HG03439 (cell line): Measurements from ENCODE around the gene RPL18A.
"Not testable (repeated sequence)": the region's sequence is repeated elsewhere in the genome, so short reads cannot be mapped to it uniquely, and the experiment has no call there.

Source experiments
- ATAC-seq: cut with Tn5 transposase; IDR thresholded peaks from one replicate; pipeline ENCODE4 v1.9.1; 2021; ENCODE audit warnings: mild to moderate bottlenecking, moderate library complexity; ENCODE audit not compliant: unreplicated experiment

The RPL18A gene

DNA sequence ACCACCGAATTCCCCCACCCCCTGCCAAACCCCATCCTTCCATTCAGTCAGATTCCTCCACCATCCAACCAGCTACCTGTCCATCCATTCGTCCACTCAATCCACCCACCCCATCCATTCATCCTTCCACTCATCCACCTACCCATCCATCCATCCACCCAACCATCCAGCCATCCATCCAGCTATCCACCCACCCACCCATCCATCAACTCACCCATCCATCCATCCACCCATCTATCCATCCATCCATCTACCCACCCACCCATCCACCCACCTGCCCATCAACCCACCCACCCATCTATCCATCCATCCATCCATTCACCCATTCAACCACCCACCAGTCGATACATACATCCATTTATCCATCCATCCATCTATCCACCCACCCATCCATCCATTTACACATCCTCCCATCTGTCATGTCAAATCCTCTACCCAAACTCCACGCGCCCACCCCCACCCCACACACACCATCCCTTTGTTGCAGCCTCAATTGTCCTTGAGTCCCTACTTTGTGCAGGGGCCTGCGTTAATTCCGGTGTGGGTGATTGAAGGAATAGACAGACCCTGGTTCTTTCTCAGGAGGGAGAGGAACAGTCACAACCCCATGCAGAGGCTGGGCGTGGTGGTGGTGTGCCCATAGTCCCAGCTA is 6.7 kb downstream of the RPL18A start:
- ATAC-seq, result no peak

DNA sequence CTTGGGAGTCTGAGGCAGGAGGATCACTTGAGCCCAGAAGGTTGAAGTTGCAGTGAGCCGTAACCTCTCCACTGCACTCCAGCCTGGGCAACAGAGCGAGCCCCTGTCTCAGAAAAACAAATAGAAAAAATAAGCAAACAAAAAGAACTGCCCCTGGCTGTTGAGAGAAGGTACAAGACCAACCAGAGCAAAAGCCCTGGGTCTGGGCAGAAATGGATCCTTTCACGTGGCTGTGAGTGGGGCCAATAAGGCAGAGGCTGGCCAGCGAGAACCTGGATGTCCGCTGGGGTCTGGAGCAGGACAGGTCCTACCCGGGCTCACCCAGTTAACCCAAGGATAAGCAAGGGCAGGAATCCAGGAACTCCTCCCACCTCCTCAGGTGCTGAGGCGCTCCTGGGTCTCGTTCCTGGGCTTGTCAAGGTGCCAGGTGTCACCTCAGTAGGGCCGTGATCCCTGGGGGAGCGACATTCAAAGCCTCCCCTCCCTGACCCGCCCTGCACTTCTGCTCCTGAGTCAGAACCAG is 7.3 kb downstream of the RPL18A start:
- ATAC-seq, result no peak

DNA sequence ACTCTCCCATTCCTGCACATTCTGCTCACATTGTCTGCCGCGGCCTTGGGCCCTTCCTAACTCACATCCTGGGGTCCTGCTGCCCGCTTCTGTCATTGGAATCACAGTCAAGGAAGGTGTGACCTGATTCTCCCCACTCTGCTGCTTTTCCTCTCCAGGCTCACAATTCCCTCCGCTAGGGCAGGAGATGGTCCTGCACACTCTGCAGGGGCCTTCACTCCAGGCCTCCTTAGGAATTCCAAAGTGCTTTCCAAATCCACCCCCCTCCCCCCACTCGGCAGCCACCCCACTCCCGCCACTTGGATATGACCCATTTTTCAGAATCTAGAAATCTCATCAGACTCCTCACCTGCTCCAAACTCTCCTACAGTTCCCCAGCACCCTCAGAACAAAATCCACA is 9.0 kb downstream of the RPL18A start:
- no peak for ATAC-seq

DNA sequence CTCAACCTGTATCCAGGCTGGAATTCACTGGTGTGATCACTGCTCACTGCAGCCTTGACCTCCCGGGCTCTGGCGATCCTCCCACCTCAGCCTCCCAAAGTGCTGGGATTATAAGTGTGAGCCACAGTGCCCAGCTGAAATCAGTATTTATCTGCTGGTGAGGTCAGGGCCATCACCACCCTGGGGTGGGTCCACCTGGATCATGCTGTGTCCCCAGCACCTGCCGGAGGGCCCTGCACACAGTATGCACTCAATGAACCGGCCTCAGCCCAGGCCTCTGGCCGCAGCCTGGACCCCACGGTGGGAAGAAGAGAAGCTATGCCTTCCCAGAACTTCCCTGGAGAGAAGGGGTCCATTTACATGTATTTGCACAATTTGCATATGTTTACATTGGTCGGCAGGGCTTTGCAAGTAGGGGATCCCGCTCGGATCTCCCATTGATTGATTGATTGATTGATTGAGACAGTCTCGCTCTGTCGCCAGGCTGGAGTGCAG is 9.5 kb downstream of the RPL18A start:
- no peak for ATAC-seq

DNA sequence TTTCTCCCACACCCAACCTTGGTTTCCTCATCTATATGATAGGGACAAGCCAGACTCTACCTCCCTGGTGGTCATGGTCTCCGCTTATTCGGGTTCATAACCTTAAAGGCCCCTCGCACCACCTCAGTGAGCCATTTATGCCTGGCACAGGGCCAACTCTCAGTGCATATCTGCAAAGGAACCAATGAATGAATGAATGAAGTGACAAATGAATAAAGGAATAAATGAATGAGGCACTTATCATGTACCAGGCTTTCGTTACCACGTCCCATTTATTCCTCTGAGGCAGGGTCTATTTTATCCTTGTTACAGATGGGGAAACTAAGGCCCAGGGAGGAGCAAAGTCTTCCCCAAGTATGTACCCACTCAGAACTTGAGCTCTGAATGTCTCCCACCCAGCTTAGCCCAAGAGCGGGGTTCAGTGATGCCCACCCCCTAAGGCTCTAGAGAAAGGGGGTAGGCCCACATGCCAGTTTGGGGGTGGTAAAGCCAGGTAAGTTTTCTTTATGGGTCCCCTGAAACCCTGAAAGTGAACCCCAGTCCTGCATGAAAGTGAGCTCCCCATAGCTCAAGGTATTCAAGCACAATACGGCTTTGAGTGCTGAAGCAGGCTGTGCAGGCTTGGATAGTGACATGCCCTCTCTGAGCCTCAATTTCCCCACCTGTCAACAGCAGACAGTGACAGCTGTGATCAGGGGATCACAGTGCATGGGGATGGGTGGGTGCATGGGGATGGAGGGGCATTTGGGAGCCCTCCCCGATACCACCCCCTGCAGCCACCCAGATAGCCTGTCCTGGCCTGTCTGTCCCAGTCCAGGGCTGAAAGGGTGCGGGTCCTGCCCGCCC is 11.5 kb downstream of the RPL18A start:
- ATAC-seq, result no peak

DNA sequence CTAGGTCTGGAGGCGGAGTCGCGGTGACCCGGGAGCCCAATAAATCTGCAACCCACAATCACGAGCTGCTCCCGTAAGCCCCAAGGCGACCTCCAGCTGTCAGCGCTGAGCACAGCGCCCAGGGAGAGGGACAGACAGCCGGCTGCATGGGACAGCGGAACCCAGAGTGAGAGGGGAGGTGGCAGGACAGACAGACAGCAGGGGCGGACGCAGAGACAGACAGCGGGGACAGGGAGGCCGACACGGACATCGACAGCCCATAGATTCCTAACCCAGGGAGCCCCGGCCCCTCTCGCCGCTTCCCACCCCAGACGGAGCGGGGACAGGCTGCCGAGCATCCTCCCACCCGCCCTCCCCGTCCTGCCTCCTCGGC is 12.2 kb downstream of the RPL18A start, which contains the start of gene SLC5A5:
Gene SLC5A5, plus strand, starts transcription at position 68 of the 373 bp plus-strand sequence. CDS start 375 bp downstream, outside the sequence.
- no peak for ATAC-seq

DNA sequence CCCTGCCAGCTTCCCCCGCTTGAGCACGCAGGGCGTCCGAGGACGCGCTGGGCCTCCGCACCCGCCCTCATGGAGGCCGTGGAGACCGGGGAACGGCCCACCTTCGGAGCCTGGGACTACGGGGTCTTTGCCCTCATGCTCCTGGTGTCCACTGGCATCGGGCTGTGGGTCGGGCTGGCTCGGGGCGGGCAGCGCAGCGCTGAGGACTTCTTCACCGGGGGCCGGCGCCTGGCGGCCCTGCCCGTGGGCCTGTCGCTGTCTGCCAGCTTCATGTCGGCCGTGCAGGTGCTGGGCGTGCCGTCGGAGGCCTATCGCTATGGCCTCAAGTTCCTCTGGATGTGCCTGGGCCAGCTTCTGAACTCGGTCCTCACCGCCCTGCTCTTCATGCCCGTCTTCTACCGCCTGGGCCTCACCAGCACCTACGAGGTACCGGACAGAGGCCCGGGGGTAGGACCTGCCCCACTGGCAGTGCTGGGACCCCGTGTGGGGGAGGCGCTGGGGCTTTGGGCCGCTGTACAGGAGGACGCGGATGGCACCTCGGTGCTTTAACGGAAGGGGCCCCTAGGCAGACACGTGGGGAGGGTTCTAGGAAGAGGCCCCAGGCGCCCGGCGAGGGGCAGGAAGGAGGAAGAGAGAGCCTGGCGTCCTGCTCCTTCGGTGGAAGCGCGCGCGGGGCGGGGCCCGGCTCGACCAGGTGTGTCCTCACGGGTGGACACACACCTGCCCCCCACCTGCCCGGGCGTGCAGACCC is 12.7 kb downstream of the RPL18A start:
- no peak for ATAC-seq

DNA sequence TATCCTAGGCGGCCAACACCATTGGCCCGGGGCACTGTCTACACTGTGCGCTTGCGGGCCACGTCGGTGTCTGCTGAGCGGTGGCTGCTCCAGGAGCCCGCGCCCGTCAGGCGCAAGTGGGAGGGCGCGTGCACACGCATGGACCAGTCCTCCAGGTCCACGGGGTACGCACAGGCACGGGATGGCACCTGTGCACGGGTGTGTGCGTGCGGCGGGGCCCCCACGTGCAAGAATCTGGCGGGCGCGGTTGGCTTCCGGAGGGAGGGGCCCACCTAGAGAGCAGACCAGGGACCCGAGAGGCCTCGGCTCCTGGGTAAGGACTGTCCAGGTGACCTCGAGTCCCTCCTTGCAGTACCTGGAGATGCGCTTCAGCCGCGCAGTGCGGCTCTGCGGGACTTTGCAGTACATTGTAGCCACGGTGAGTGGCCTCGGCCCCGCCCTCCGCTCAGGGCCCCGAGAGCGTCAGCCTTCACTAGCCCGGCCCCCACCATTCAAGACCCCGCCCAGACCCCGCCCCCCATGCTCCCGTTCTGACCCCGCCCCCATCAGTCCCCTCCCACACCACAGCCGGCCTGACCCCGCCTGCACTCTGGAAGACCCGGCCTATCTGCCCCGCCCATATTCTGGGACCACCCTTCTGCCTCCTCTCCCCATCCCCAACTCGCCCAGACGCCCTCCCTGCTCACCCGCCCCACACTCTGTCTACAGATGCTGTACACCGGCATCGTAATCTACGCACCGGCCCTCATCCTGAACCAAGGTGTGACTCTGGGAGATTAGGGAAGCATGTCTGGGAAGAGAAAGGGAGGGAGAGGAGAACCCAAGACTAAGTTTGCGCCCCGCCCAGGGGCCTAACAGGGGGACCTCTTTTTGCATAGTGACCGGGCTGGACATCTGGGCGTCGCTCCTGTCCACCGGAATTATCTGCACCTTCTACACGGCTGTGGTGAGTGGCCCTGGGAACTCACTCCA is 14.4 kb downstream of the RPL18A start:
- no peak for ATAC-seq

DNA sequence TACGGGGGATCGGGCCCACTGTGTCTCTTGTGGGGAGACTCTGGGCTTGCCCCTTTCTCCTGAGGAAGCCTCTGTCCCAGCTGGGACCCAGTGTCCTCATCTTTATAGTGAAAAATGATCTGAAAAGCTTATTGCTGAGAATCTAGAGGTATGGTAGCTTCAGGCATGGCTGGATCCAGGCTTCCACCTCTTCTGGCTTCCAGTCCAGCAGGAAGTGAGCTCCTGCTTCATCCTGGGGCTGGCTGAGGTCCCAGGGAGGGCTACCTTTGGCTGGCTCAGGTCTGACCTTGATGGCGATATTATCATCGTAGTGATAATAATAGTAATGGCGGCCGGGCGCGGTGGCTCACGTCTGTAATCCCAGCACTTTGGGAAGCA is 15.0 kb downstream of the RPL18A start:
- no peak for ATAC-seq

DNA sequence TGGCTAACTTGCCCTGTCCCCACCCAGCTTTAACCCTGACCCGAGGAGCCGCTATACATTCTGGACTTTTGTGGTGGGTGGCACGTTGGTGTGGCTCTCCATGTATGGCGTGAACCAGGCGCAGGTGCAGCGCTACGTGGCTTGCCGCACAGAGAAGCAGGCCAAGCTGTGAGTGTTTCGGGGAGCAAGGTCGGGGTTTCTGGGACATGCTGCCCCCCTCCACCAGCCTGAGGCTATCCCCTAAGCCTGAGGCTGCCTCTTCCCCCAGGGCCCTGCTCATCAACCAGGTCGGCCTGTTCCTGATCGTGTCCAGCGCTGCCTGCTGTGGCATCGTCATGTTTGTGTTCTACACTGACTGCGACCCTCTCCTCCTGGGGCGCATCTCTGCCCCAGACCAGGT is 18.0 kb downstream of the RPL18A start:
- no peak for ATAC-seq

DNA sequence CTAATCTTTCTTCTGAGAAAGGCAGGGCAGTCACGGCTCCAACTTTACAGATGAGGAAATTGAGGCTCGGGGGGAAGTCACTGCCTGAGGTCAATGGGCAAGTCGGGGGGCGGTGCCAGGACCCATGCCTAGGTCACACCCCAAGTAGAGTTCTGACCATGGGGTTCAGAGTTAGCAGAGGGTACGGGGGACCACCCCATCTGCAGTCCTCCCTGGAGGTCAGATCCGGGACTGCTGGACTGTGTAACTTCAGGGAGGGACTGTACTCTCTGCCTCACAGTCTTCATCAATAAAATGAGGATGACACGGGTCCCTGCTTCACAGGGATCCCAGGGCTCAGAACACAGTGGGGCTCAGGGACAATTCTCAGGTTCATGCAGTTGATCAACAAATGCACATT is 19.8 kb downstream of the RPL18A start:
- no peak for ATAC-seq

DNA sequence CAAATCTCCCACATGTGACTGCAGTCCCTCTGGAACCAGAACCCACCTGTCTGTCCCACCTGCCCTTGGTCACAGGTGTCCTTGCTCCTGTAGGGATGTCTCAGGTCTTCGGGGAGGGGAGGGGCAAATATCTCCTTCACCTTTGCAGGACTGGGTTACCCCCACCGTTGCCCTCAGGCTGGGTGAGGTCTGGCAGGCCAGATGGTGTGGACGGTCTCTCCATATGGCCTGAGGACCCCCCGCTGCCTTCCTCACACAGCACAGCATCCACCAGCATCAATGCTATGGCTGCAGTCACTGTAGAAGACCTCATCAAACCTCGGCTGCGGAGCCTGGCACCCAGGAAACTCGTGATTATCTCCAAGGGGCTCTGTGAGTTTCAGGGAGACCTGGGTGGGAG is 22.0 kb downstream of the RPL18A start:
- ATAC-seq, result no peak

DNA sequence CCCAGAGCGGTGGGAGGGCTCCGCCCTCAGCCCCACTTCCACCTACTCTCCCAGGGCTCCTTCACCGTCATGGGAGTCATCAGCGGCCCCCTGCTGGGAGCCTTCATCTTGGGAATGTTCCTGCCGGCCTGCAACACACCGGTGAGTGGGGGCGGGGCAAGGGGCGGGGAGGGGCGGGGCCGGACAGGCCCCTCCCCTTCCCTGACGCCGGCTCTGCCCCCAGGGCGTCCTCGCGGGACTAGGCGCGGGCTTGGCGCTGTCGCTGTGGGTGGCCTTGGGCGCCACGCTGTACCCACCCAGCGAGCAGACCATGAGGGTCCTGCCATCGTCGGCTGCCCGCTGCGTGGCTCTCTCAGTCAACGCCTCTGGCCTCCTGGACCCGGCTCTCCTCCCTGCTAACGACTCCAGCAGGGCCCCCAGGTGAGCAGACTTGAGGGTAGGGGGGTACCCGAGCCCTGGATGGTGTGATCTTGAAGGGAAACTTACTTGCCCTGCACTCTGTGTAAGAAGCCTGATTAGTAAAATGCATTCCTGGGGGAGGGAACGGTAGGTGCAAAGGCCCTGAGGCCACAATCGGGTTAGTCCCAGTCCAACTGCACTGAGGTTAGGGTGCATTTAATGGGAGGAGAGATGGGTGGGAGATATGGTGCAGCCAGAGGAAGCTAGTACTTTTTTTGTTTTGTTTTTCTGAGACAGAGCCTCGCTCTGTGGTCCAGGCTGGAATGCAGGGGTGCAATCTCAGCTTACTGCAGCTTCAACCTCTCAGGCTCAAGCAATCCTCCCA is 24.1 kb downstream of the RPL18A start:
- ATAC-seq, result no peak

DNA sequence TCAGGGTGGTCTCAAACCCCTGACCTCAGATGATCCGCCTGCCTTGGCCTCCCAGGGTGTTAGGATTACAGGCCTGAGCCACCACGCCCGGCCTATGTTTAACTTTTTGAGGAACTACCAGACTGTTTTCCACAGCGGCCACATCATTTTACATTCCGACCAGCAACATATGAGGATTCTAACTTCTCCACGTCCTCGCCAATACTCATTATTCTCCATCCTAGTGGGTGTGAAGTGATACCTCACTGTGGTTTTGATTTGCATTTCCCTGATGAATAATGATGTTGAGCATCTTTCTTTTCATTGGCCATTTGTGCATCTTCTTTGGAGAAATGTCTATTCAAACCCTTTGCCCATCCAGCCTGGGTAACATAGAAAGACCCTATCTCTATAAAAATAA is 26.8 kb downstream of the RPL18A start:
- no peak for ATAC-seq

DNA sequence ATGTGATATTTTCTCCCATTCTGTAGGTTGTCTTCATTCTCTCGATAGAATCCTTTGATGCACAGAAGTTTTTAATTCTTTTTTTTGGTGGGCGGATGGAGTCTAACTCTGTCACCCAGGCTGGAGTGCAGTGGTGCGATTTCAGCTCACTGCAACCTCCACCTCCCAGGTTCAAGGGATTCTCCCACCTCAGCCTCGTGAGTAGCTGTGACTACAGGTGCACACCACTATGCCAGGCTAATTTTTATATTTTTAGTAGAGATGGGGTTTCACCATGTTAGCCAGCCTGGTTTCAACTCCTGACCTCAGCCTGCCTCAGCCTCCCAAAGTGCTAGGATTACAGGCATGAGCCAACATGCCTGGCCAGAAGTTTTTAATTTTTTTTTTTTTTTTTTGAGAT is 27.5 kb downstream of the RPL18A start:
- ATAC-seq, result not testable (repeated sequence)

DNA sequence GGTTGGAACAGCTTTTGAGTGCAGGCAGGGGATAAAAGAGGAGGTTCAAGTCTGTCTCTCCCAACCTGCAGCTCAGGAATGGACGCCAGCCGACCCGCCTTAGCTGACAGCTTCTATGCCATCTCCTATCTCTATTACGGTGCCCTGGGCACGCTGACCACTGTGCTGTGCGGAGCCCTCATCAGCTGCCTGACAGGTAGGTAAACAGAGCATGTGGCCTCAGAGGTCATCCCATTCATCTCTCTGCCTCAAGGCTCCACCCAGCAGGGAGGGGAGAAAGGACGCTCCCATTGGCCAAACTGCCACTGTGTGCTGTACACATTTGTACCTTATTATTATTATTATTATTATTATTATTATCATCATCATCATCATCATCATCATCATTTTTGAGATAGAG is 28.6 kb downstream of the RPL18A start:
- ATAC-seq, result no peak

DNA sequence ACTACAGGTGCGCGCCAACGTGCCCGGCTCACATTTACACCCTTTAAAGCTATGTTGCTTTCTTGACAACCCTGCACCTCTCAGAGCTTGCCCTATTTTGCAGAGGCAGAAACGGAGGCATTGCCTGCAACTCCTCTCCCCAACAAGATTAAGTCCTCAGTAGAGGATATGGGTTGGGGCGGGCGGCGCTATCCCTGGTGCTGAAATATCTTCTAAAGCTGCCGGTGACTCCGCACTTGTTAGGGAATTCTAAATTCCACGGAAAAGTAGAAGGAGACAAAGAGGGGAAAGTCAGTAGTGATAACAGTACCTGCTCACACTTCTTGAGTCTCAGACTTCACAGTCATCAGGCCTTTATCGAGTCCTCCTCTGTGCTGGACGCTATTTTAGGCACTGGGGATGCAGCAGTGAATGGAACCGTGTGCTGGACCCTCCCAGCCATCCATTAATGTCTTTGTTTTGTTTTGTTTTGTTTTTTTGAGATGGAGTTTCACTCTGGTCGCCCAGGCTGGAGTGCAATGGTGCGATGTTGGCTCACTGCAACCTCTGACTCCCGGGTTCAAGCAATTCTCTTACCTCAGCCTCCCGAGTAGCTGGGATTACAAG is 30.0 kb downstream of the RPL18A start:
- ATAC-seq, result no peak

DNA sequence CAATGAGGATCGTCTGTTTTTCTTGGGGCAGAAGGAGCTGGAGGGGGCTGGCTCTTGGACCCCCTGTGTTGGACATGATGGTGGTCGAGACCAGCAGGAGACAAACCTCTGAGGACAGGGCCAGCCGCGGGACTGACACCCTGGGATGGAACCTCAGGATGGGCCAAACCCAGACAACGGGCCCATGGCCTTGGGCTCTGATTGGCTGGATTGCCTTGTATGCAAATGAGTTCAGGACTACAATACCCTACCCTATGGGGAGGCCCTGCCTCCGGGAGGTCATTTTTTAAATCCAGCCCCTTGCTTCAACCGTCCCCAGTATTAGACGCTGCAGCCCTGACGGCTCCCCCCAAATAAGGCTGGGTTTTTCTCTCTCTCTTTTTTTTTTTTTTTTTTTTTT is 34.1 kb downstream of the RPL18A start:
- ATAC-seq, result no peak

DNA sequence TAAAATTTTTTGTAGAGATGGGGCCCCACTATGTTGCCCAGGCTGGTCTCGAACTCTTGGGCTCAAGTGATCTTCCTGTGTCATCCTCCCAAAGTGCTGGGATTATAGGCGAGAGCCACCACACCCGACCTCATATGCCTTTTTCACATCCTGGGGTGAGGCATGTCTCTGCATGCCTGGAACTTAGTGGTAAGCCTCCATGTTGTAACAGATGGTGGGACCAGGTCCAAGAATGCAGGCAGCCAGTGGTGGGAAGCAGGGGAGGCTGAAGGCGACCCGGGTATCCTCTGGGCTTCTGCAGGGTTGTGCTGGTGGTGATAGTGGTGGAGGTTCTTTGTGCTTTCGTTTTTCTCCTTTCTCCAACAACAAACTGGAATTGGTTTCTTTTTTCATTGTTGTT is 43.0 kb downstream of the RPL18A start:
- ATAC-seq, result no peak
